GM21423 (cell line): ENCODE measurements around the gene NKAPL.

ENCODE experiments used
- ATAC-seq: cut with Tn5 transposase; IDR thresholded peaks from one replicate; pipeline ENCODE4 v1.9.1; 2021; ENCODE audit warnings: mild to moderate bottlenecking, moderate library complexity; ENCODE audit not compliant: unreplicated experiment

NKAPL gene

DNA sequence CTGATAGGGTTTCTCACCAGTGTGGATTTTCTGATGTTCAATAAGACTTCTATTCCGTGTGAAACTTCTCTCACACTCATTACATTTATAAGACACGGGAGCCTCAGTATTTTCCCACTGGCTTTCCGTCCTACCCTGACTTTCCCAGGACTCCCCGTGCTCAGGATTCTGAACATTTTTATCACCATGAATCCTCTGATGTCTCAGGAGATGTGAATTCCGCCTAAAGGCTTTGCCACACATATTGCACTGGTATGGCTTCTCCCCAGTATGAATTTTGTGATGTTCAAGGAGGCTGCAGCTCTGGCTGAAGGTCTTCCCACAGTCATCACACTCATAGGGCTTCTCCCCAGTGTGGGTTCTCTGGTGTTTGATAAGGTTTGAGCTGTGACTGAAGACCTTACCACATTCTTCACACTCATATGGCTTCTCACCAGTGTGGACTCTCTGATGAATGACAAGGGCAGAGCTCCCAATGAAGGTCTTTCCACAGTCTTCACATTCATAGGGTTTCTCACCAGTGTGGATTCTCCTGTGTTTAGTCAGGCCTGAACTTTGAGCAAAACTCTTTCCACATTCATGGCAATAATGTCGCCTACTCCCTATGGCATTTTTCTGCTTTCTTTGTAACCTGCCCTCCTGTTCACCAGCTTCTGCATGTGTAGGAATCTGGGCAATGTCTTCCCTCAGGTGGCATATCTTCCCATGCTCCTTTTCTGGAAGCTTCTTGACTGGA lies 13.7 kb upstream of the NKAPL start:
- ATAC-seq = no peak

DNA sequence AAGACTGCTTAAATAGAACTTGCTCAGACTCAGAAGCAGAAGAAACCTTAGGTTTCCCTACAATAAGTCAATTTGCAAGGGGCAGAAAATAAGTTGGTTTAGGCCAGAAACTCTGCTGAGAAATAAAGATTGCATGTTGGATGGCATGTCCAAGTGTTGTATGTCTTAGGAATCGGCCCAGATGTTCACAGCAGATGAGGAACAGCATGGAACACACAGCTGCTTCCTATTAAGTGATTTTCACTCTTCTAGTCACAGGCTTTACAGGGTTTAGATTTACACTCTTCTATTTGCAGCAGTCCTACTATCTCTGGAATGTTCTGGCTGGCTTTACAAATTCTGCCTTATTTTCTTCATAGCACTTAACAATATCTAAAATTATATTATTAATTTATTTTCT lies 10.2 kb upstream of the NKAPL start:
- ATAC-seq = no peak

GRCh38 chr6:28250747-28251146 lies 8.3 kb upstream of the NKAPL start:
- ATAC-seq = no peak

- peak; percentile 54 for ATAC-seq
Measured at GRCh38 chr6:28251661-28252008, 7.5 kb upstream of the NKAPL start.

GRCh38 chr6:28252009-28252975 lies 6.8 kb upstream of the NKAPL start, which contains the start of gene ZKSCAN4:
TSS of gene ZKSCAN4 (minus strand) at chr6:28252269. CDS start at chr6:28251980, 289 bp downstream.
- peak; percentile 75 for ATAC-seq

GRCh38 chr6:28254121-28254519 lies 5.0 kb upstream of the NKAPL start:
- ATAC-seq = no peak

DNA sequence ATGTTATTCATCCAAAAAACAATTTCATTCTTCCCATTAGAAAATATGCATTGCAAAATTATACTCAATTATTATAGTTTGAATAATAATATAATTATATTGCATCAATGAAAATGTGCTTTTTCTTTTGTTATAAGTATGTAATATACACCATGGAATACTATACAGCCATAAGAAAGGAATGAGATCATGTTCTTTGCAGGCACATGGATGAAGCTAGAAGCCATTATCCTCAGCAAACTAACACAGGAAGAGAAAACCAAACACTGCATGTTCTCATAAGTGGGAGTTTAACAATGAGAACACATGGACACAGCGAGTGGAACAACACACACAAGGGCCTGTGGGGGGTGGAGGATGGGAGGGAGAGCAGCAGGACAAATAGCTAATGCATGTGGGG lies 2.1 kb upstream of the NKAPL start:
- ATAC-seq = no peak

- ATAC-seq = no peak
Measured at GRCh38 chr6:28263922-28264321, 4.8 kb downstream of the NKAPL start.

GRCh38 chr6:28264834-28265401 lies 5.8 kb downstream of the NKAPL start:
- ATAC-seq = no peak

DNA sequence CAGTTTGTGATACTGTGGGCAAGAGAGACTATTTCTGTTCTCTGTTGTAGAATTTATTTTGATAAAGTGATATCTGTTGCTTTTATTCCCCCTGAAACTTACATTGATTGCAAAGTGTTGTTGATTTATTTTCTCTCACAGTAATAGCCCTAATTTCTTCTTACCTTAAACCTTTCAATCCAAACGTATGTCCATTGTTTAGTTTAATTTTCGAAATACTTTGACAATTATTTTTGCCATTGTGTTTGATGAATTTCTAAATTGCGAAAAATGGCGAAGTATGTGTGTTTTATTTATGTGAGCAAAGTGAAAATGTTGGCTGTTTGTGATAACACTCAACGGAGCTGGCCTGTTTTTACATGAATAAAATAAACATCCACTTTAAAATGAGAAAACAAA lies 7.5 kb downstream of the NKAPL start:
- ATAC-seq = no peak

DNA sequence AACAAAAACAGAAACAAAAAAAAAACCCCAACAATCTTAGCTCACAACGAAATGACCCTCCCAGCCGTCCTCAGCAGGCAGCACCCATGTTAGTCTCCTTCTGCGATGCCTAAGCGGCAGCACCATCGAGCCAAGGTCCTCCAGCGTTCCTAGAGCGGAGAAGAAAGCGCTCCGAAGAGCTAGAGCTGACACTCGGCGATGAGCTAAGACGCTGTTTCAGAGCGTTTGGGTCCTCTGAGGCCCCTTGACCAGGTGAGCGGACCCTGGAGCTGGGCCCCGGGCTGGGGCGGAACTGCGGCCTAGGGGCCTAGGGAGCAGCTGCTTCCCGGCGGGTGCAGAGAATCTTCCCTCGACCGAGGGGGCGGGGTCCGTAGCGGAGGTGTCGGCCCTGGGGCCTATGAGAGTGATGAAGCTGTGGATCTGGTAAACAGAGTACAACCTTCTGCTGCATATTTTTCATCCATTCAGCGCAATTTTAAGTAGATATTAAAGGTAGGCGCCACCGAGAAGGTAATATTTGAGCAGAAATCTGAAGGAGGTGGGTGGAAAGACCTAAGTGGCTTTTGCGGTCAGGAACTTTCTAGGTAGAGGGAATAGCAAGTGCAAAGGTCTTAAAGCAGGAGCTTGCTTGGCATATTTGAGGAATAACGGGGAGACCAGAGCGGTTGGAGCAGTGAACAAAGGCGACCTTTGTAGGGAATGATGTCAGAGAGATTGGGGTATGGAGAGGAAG lies 8.0 kb downstream of the NKAPL start, which contains the start of gene ZSCAN26:
Gene ZSCAN26, plus strand, starts transcription at position 182 of the 733 bp plus-strand sequence. CDS start 4,777 bp downstream, outside the sequence.
- peak; percentile 86 for ATAC-seq

GRCh38 chr6:28267695-28268059 lies 8.6 kb downstream of the NKAPL start:
- no peak for ATAC-seq

DNA sequence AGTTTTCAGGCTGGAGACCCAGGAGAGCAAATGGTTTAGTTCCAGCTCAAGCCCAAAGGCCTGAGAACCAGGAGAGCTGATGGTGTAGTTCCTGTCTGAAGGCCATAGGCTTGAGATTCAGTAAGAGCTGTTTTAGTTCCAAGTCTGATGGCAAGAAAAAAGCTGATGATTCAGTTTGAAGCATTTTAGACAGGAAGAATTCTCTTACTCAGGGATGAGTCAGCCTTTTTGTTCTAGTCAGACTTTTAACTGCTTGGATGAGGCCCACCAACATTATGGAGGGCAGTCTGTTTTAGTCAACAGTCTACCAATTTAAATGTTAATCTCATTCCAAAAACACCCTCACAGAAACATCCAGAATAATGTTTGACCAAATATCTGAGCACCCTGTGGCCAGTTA lies 10.4 kb downstream of the NKAPL start:
- no peak for ATAC-seq

- no peak for ATAC-seq
Measured at GRCh38 chr6:28274888-28275287, 15.8 kb downstream of the NKAPL start.

DNA sequence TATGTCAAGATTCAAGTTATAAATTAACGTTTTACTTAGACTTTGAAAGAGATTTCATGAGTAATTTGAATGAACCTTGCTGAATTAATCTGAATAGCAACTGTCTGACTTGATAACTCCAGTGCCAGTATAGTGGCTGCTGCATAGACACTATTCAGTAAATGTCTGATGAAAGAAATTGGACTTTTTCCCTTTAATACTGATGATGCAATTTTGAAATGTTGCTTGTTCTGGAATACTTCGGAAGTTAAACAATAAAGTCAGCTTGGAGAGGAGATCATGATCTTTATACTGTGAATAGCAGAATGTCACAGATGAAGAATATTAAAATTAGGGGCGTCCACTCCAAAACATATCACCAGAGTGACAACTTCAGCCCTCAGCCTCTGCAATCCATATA lies 18.6 kb downstream of the NKAPL start:
- ATAC-seq = no peak

DNA sequence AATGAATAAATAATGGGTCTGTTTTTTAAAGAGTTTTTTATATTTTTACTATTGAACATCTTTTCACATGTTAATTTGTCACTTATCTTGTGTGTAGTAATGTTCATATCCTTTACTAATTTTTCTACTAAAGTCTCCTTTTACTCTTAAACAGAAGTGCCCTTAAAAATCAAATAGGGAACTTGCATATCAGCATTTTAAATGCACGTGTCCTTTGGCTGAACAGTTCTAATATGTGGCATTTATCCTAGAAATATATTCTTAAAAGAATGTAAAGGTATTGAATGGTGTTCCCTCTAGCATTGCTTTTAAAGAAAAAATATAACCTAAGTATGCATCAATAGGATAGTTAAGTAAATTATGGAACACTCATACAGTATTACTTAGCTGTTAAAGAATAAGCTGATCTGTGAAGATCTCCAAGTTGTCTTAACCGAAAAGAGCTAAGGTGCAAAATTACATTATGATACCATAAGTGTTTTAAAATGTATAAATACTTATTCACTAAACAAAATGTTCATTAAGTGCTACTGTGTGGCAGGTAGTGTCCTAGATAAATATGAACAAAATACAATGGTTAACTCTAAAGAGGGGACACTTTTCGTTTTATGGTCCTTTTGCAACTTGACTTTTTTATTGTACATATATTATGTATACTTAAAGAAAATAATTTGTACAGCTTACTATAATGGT lies 21.6 kb downstream of the NKAPL start:
- ATAC-seq = no peak

GRCh38 chr6:28281288-28282064 lies 22.4 kb downstream of the NKAPL start, which contains the start of gene PGBD1:
TSS of gene PGBD1 (plus strand) at chr6:28281572. CDS start at chr6:28283814, 2,242 bp downstream.
- peak; percentile 77 for ATAC-seq

GRCh38 chr6:28282926-28283325 lies 23.8 kb downstream of the NKAPL start:
- ATAC-seq = no peak

DNA sequence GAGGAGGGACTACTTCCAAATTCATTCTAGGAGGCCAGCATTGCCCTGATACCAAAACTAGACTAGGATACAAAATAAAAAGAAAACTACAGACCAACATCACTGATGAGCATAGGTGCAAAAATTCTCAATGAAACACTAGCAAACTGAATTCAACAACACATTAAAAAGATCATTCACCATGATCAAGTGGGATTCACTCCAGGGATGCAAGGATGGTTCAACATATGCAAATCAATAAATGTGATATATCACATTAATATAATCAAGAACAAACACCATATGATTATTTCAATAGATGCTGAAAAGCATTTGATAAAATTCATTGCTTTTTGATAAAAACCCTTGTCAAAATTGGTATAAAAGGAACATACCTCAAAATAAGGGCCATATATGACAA lies 32.5 kb downstream of the NKAPL start:
- ATAC-seq = no peak
